WTC11 (cell line): ENCODE data around the gene KCND3. TPM values are rescaled to one million over a fixed set of nuclear protein-coding genes. Genes with fewer than 3 reads are reported as not detected.

Source experiments
- ATAC-seq: fragments of 200-7000 bp; cut with Tn5 transposase; 2 replicates; pipeline ENCODE4 v1.10.0; 2021; ENCODE audit warnings: mild to moderate bottlenecking, moderate library complexity
- CTCF ChIA-PET: fragments of 300-600 bp; sonication (Branson Sonifier 250); formaldehyde crosslinking; loops from one replicate; lab custom pipeline; 2021; ENCODE audit warnings: antibody characterized with exemption; lab: Charles Lee
- POLR2A ChIA-PET: fragments of 350-600 bp; sonication (Branson Sonifier 250); formaldehyde crosslinking; loops from one replicate; lab custom pipeline; 2021; ENCODE audit warnings: antibody characterized with exemption; lab: Charles Lee
- DNase-seq: peaks from one replicate; pipeline ENCODE4 v3.0.0; 2021; ENCODE audit warnings: low spot score
- H3K27ac Mint-ChIP-seq: 2 replicates; pipeline ENCODE4 v1.8.0; 2021; ENCODE audit warnings: mixed read lengths
- H3K27me3 Mint-ChIP-seq: 2 replicates; pipeline ENCODE4 v1.8.0; 2021; ENCODE audit warnings: low read depth, mild to moderate bottlenecking, moderate library complexity, mixed read lengths
- H3K36me3 Mint-ChIP-seq: 2 replicates; pipeline ENCODE4 v1.8.0; 2021; ENCODE audit warnings: mixed read lengths
- H3K4me1 Mint-ChIP-seq: 2 replicates; pipeline ENCODE4 v1.8.0; 2022; ENCODE audit warnings: mixed read lengths
- H3K4me3 Mint-ChIP-seq: 2 replicates; pipeline ENCODE4 v1.8.0; 2021; ENCODE audit warnings: mild to moderate bottlenecking, moderate library complexity, mixed read lengths
- H3K9me3 Mint-ChIP-seq: 2 replicates; pipeline ENCODE4 v1.8.0; 2021; ENCODE audit warnings: mixed read lengths
- ARID4B ChIP-seq: sonication (generic); formaldehyde crosslinking; IDR thresholded peaks from 2 replicates; pipeline ENCODE4 v1.8.0; 2023; ENCODE audit warnings: missing genetic modification reagents, mild to moderate bottlenecking, borderline replicate concordance
- ATF6 ChIP-seq: sonication (generic); formaldehyde crosslinking; IDR thresholded peaks from 2 replicates; pipeline ENCODE4 v1.8.1; 2023; ENCODE audit warnings: mild to moderate bottlenecking, missing genetic modification reagents
- ELF4 ChIP-seq: sonication (generic); formaldehyde crosslinking; IDR thresholded peaks from 2 replicates; pipeline ENCODE4 v1.8.1; 2022; ENCODE audit warnings: low read depth, mild to moderate bottlenecking, moderate library complexity, missing genetic modification reagents
- EMX1 ChIP-seq: fragments of 250-450 bp; sonication (Bioruptor Pico); IDR thresholded peaks from 2 replicates; pipeline ENCODE4 v1.8.0; 2021; ENCODE audit warnings: mild to moderate bottlenecking
- FOXJ3 ChIP-seq: sonication (generic); formaldehyde crosslinking; IDR thresholded peaks from 2 replicates; pipeline ENCODE4 v1.9.0; 2021; ENCODE audit warnings: missing genetic modification reagents, mild to moderate bottlenecking, borderline replicate concordance
- KAT7 ChIP-seq: sonication (generic); formaldehyde crosslinking; IDR thresholded peaks from 2 replicates; pipeline ENCODE4 v1.8.1; 2023; ENCODE audit warnings: missing genetic modification reagents, mild to moderate bottlenecking, borderline replicate concordance
- MAX ChIP-seq: sonication (generic); formaldehyde crosslinking; IDR thresholded peaks from 2 replicates; pipeline ENCODE4 v1.8.0; 2022; ENCODE audit warnings: mild to moderate bottlenecking, missing genetic modification reagents
- ZNF281 ChIP-seq: sonication (generic); formaldehyde crosslinking; IDR thresholded peaks from 2 replicates; pipeline ENCODE4 v1.8.0; 2023; ENCODE audit warnings: mild to moderate bottlenecking, missing genetic modification reagents
- ZNF425 ChIP-seq: fragments of 250-450 bp; sonication (Bioruptor Pico); conservative IDR thresholded peaks from 2 replicates; pipeline ENCODE4 v1.9.0; 2021; ENCODE audit warnings: mild to moderate bottlenecking
- total RNA-seq: library from RNA; stranded (reverse); gene quantifications from 3 replicates; pipeline ENCODE4 v1.2.3, GENCODE V29; 2021
- TF ChIP-seq, protein P1 (sequence below): sonication (generic); formaldehyde crosslinking; IDR thresholded peaks from 2 replicates; pipeline ENCODE4 v1.8.1; 2022; ENCODE audit warnings: missing genetic modification reagents, borderline replicate concordance
- TF ChIP-seq, protein P2 (sequence below): sonication (generic); formaldehyde crosslinking; IDR thresholded peaks from 2 replicates; pipeline ENCODE4 v1.8.0; 2022; ENCODE audit warnings: mild to moderate bottlenecking, missing genetic modification reagents
- TF ChIP-seq, protein P3 (sequence below): sonication (generic); formaldehyde crosslinking; IDR thresholded peaks from 2 replicates; pipeline ENCODE4 v1.8.1; 2023; ENCODE audit warnings: mild to moderate bottlenecking, missing genetic modification reagents, moderate library complexity

Gene KCND3
- total RNA-seq, 1 experiment from 2014 or later, result 0.35 TPM

DNA sequence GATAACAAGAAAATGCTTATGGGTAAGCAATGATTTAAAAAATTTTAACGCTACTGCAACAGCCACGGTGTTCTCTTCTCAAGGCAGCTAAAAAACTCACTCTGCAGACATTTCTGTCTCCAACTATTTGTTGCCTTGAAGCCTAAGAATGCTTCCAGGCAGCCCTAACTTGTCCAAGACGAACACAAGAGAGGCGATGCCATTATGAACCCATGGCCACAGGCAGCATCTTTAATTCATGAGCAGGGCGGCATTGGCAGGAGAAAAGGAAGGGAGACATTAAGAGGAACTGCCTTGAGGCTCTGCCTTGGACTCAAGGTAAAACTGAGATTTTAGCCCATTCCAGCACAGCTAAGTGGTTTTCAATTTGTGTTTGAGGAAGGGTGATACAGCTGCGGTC lies 67.5 kb downstream of the KCND3 start:
- POLR2A ChIA-PET, result interaction anchor here (0.6 kb wide), 1 partner anchor 45 kb away, joined by 4 read pairs; no protein-coding TSS in a partner anchor
- no peaks in the 10 kb centered on the region for H3K9me3 Mint-ChIP-seq
- no peak for ATAC-seq

DNA sequence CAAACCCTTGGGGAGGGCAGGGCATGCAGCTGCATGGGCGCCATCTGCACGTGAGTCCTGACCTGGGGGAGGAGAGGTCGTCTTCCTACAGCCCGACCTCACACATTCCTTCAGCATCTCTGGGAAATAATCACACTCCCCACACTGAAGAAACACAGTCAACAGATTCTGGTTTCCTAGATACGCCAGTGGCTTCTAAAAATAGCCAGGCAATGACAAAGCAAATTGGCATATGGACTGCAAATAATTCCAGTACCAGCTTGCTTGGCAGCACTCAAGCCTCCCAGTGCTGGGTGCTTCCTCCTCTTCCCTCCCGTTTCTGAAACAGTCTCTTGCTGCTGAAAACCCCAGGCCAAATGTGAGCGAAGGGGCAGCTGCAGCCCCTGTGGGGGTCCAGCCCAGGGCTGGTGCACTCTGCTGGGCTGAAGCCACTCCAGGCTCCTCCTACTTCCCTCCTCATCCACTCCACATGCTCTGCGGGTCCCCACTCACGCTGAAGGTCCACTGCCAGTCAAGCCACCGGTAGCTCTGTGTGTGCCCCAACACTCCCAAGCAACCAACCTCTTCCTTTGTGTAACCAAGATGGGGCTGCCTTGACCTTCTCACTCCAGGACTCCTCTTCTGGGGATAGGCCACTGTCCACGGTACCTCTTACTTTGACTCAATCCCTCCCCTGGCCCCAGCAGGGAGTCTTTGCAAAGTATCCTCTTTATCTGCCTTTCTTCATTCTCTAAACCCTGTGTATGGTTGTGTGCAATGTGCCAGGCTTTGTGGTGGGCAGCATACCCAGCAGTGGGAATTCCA lies 69.0 kb downstream of the KCND3 start:
- TF ChIP-seq ELF4 (CRISPR knock-in tag) (no peak), ZNF425 (CRISPR knock-in tag) (no peak), ATF6 (CRISPR knock-in tag) (no peak), EMX1 (CRISPR knock-in tag) (no peak), ARID4B (CRISPR knock-in tag) (no peak)
- TF ChIP-seq, protein P1, sequence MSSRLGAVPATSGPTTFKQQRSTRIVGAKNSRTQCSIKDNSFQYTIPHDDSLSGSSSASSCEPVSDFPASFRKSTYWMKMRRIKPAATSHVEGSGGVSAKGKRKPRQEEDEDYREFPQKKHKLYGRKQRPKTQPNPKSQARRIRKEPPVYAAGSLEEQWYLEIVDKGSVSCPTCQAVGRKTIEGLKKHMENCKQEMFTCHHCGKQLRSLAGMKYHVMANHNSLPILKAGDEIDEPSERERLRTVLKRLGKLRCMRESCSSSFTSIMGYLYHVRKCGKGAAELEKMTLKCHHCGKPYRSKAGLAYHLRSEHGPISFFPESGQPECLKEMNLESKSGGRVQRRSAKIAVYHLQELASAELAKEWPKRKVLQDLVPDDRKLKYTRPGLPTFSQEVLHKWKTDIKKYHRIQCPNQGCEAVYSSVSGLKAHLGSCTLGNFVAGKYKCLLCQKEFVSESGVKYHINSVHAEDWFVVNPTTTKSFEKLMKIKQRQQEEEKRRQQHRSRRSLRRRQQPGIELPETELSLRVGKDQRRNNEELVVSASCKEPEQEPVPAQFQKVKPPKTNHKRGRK (CRISPR knock-in tag), result no peak
- TF ChIP-seq, protein P2, sequence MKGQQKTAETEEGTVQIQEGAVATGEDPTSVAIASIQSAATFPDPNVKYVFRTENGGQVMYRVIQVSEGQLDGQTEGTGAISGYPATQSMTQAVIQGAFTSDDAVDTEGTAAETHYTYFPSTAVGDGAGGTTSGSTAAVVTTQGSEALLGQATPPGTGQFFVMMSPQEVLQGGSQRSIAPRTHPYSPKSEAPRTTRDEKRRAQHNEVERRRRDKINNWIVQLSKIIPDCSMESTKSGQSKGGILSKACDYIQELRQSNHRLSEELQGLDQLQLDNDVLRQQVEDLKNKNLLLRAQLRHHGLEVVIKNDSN (CRISPR knock-in tag), result no peak
- TF ChIP-seq, protein P3, sequence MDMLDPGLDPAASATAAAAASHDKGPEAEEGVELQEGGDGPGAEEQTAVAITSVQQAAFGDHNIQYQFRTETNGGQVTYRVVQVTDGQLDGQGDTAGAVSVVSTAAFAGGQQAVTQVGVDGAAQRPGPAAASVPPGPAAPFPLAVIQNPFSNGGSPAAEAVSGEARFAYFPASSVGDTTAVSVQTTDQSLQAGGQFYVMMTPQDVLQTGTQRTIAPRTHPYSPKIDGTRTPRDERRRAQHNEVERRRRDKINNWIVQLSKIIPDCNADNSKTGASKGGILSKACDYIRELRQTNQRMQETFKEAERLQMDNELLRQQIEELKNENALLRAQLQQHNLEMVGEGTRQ (CRISPR knock-in tag), result no peak
- ChIA-PET CTCF (no interaction called here), POLR2A (no interaction called here)
- peaks cover 3% of the 10 kb centered on the region for H3K4me1 Mint-ChIP-seq
- ATAC-seq (no peak), DNase-seq (no peak)
- H3K27me3 Mint-ChIP-seq, result no peaks in the 10 kb centered on the region
- H3K36me3 Mint-ChIP-seq, result no peaks in the 10 kb centered on the region
- H3K27ac Mint-ChIP-seq, result no peak overlapping the region
- H3K9me3 Mint-ChIP-seq, result no peaks in the 10 kb centered on the region
- no peak overlapping the region for H3K4me3 Mint-ChIP-seq

More for the DNA sequence above, 67.5 kb downstream of the KCND3 start:
- H3K27ac Mint-ChIP-seq, result no peak overlapping the region
- no peaks in the 10 kb centered on the region for H3K36me3 Mint-ChIP-seq
- CTCF ChIA-PET, result no interaction called here
- no peaks in the 10 kb centered on the region for H3K27me3 Mint-ChIP-seq
- no peak for TF ChIP-seq ZNF281 (CRISPR knock-in tag)
- TF ChIP-seq KAT7 (CRISPR knock-in tag), result no peak
- TF ChIP-seq MAX (CRISPR knock-in tag), result no peak
- TF ChIP-seq FOXJ3 (CRISPR knock-in tag), result no peak
- TF ChIP-seq, all 79 proteins: peak for 0
- peaks cover 3% of the 10 kb centered on the region for H3K4me1 Mint-ChIP-seq
- no peak overlapping the region for H3K4me3 Mint-ChIP-seq
- no peak for DNase-seq
